GM19455 (cell line): ENCODE results near the gene PIK3R5.
"Not testable (repeated sequence)": the region's sequence is repeated elsewhere in the genome, so short reads cannot be mapped to it uniquely, and the experiment has no call there.

Experiments used
- ATAC-seq: cut with Tn5 transposase; IDR thresholded peaks from one replicate; pipeline ENCODE4 v1.9.1; 2021; ENCODE audit not compliant: unreplicated experiment

PIK3R5 gene

DNA sequence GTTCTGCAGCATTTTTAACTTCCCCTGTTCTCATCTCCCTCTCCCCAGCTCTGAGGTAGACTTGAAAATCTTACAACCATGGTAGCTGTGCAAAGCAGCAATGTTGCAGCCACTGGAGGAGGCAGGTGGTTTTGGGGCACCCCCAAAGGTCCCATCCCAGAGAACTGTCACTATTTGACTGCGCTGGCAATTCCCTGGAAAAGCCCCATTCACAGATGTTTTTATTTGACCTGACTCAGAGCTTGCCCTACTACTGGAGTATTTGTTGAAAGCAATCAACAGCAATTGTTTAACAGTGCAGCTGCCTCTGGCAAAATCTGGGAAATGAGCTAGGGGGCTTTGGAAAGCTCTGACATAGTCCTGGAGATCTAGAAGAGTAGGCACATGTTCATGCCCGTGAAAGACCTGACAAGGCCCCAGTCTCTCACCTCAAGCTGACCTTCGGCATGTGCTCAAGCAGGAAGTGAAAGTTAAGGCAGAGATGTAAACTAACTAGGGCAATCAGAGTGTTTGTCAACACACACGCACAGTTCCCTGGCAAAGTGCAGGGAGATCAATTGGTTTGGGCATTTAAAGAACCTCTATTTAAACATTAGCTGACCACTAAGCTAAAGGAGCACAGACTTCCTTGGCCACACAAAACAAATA lies 19.7 kb upstream of the PIK3R5 start:
- ATAC-seq = no peak

DNA sequence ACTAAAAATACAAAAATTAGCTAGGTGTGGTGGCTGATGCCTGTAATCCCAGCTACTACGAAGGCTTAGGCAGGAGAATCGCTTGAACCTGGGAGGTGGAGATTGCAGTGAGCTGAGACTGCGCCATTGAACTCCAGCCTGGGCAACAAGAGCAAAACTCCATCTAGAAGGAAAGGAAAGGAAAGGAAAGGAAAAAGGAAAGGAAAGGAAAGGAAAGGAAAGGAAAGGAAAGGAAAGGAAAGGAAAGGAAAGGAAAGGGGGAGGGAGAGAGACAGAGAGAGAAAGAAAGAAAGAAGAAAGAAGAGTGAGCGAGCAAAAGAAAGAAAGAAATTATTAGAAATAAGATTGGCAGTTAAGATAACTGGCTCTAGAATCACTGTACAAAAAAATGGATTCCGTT lies 18.7 kb upstream of the PIK3R5 start:
- not testable (repeated sequence) for ATAC-seq

DNA sequence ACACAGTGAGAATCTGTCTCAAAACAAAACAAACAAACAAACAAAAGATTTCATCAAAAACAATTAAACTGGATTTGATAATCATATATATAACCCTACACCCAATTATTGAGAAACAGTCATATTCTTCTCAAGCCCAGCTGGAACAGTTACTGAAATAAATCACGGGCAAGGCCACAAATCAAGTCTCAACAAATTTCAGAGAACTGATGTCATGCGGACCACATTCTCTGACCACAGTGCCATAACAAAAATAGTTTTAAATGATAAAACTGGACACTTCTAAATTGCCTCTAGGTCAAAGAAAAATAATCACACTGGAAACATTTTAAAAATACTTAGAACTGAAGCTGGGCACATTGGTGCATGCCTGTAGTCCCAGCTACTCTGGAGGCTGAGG lies 15.9 kb upstream of the PIK3R5 start:
- no peak for ATAC-seq

DNA sequence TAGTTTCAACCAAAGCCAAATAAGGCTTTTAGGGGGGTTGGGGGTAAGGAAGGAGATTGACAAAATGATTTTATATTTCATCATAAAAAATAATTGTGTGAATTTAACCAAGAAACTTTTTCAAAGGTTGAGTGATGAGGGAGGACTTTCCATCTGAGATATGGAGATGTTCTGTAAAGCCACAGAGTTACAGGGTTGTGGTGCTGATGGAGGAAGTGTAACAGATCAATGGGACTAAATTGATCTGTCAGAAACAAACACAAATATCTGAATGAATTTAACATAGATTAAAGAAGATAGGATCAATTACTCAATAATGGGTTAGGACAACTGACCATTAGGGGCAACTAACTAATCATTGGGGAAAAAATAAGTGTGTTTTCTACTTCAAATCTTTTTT lies 14.2 kb upstream of the PIK3R5 start:
- ATAC-seq = no peak

DNA sequence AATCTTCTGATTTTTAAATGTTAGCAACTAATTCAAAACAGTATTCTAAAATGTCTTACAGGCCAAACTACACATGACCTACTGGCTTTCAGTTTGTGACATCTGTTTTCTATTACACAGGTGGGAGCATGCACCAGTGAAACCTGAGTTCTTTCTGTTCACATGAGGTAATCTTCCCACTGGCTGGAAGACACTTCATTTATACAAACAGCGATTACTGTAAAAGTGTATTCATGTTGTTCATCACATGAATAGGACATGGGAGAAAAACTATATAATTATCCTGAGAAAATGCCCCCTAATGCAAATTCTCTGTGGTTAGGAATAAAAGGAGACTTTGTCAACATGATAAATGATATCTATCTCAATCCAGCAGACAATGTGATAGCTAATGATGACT lies 11.1 kb upstream of the PIK3R5 start:
- no peak for ATAC-seq

DNA sequence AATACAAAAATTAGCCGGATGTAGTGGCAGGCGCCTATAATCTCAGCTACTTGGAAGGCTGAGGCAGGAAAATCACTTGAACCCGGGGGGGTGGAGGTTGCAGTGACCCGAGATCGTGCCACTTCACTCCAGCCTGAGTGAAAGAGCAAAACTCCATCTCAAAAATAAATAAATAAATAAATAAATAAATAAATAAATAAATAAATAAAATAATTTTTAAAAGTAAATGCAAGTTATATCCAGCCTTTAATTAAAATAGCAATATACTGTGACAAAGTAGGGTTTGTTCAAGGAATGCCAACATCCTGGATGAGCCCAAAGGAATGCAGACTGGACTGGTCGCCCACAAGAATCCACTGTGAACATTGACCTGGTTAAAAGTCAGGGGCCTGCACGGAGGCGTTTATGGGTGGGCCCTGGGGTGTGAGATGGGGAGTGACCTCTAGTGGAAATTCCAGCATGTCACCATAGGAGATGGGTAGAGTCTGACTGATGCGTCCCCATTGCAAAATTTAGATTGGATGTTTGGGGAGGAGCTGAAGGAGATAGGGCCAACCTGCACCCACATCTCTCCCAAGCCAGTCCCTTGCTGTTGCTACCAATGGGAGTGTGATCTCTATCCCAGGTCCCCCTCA lies 9.7 kb upstream of the PIK3R5 start:
- ATAC-seq = no peak

DNA sequence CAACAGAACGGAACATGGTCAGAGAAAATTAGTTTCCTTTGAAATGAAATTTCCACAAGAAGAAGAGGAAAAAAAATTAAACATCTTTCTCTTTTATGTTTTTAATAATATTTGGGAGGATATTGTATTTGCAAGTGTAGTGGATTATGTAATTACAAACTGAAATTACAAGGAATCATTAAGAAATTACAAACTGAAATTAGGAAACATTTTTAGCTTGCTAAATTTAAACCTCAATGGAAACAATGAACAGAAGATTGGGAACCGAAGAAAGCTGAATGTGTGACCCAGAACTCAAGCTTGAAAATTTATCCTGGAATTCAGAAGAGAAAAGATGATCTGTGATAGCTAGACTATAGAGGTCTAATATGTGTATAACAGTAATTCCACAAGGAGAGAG lies 4.4 kb upstream of the PIK3R5 start:
- no peak for ATAC-seq

DNA sequence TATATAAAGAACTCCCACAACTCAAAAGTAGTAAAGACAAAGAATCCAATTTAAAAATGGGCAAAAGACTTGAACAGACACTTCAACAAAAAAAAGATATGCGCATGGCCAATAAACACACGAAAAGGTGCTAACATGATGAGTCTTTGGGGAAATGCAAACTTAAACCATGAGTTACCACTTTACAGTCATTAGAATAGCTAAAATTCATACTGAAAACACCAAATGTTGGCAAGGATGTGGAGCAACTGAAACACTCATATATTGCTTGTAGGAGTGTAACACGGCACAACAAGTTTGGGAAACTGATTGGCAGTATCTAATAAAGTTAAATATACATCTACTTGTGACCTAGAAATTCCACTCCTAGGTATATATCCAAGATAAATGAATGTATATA lies 3.0 kb upstream of the PIK3R5 start:
- no peak for ATAC-seq

DNA sequence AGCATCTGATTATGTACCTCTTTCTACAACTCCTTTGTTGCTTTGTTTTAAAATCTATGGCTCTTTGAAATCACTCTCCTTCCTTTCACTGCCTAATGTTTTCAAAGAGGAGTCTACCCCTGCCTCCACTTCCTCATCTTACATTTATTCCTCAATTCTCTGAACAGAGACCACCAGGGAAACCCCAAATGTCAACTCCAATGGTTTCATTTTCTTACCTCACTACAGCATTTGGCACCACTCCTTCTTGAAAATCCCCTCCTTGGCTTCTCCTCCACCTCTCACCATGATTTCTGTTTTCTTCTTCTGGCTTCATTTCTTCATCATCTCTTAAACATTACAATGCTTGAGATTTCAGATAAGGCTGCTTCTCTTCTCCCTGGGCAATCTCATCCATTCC lies 2.4 kb upstream of the PIK3R5 start:
- ATAC-seq = no peak

DNA sequence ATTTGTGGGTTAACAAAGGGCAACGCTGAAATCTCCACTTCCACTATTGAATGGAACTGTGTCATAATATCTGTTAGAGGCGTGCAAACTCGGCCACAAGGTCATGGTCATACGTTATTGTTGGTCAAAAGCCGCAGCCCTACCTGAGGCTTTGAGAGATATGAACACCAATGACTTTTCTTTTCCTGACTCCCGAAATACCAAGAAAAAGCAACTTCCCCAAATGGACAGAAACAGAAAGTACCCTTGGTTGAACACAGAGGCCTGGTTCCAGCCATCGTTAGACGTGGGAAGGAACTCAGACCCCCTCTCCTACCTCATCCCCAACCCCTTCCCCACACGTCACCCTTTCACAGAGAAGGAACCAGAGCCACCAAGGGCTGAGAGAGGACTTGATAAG lies 1.4 kb upstream of the PIK3R5 start:
- no peak for ATAC-seq

DNA sequence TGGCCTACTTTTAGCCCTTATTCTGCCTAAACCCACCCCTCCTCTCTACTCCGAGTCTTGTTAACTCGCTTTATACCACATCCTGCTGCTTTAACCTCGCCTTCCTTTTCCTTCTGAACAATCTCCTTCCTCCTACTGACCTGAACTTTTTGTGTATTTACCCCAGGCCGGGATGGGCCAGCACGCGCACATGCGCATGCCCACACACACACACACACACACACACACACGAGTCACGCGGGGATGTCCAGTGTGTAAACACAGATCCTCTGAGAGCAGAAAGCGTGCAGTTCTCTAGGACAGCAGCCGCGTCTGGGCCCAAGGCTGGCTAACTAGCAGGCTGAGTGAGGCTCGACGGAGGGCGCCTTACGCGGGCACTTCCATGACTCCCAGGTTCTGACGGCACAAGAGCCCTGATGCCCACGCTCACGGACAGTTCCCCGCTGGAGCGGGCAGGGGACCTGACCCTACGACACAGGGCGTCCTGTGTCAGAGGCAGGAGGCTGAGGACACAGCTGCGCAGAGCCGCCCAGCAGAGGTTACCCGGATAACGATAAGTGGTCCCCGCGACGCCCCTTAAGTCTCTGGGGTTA lies 610 bp downstream of the PIK3R5 start:
- ATAC-seq = peak; percentile 26

DNA sequence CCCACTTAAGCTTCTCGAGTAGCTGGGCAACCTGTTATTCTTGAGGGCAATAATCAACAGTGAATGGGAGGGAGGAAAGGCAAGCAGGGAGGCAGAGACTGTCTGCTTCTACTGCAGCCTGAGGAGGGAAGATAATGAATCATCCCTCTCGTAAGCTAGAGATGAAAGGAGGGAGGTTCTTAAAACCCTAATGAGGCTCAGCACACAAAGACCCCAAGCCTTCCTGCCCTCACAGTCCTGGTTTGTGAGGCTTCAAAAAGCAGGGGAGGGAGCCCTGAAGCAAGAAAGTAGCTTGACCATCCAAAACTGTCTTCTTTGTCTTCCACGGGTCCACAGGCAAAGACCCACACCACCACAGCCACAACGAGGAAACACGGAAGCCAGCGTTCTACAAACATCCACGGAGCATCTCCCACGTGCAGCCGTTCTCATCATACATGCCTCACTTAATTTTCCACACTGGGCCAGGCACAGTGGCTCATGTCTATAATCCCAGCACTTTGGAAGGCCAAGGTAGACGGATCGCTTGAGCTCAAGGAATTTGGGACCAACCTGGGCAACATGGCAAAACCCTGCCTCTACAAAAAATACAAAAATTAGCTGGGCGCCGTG lies 1.8 kb downstream of the PIK3R5 start:
- ATAC-seq = no peak

DNA sequence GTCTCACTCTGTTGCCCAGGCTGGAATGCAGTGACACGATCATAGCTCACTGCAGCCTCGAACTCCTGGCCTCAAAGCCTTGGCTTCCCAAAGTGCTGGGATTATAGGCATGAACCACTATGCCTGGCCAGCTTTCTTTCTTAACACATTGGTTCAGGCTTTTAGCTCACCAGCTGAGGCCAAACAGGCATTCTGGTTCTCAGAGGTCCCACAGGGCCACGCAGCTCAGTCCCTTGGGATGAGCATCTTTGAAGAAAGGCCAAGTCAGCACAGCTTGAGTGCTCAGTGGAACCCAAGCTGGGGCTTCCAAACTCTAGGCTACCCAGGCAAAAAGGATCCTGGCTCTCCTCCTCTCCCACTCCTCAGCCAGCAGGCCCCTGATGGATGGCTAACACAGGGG lies 2.5 kb downstream of the PIK3R5 start:
- no peak for ATAC-seq

DNA sequence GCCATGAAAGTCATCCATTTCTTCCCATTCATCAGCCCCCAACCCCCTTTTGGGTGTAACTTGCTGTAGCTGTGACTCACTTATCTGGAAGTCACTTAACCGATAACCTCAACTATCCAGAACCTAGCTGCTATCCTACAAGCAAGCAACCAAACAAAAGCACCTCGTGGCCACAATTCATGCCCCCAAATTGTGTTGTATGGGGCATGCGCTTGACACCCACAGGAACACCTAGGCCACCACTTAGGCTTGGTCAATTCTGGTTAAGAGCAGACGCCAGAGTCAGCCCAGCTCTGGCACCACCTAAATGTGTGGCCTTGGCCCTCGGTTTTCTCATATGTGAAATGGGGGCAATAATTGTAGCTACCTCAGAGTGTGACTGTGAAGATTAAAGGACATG lies 3.7 kb downstream of the PIK3R5 start:
- ATAC-seq = no peak

DNA sequence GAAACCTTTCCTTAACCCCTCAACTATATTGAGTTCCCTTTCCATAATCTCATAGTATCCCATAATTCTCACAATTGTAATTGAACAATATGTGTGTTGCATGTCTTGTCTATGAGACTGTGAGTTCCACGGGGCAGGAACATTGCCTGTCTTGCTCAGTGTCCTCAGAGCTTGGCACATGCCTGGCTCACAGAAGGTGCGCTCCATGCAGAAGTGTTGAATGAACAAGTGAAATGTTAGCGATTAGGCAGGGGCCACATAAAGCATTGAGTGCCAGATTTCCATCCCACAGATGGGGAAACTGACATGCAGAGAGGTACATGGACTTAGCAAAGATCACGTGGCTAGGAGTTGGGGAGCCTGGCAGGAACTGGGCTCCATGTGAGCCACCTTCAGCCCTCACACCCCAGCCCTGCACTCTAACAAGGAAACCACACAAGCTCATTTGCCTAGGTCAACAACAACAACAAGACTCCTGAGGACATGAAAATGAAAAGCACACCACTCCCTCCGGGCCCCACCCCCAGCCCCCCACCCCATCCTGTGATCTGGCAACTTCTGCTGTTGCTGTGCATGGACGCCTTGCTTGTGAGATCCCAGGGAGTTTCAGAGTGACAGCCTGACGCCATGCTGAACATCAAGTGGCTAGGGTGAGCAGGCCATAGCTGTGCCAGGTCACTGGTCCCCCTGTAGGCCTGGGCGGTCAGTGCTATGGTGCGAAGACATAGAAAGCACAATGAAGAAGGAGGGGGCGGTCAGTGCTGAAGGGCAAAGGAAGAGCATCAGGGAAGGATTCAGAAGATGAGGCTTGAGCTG lies 5.0 kb downstream of the PIK3R5 start:
- no peak for ATAC-seq

DNA sequence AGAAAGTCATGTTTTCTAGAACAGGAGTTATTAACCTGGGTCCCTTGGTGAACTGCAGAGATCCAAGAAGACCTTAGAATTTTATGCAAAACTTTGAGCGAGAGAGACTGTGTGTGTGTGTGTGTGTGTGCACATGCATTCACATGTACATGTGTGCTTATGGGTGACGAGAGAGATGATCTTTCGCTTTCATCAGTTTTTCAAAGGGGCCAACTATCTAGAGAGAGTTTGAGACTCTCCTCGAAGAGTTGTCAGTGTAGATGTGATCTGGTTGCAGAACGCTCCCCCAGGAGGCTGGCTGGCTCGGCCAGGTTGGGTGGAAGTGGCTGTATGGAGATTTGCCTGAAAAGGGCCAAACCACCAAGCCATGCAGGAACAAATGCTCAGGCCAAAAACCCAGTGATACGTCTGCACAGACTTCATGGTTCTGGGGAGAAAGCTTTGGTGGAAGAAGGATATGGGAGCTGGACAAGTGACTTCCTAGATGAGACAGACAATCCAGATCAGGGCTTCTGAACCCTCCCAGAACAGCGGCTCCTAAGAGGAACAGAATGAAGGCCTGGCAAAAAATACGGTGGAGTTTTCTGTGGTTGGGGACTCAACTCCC lies 6.1 kb downstream of the PIK3R5 start:
- no peak for ATAC-seq

DNA sequence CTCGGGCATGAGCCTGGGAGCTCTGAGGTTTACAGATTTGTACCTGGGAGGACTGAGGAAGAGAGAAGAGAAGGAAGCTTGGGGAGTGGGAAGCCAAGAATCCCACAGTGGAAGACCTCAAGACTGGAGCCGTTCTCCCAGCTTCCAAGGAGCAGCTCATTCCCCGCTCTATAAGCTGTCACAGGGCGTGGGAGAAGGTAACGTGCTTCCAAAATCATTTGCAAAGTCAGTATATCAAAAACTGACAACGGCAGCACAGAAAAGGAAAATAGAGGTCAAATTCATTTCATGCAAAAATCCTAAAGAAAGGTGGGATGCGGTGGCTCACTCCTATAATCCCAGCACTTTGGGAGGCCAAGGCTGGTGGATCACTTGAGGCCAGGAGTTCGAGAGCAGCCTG lies 7.8 kb downstream of the PIK3R5 start:
- no peak for ATAC-seq

DNA sequence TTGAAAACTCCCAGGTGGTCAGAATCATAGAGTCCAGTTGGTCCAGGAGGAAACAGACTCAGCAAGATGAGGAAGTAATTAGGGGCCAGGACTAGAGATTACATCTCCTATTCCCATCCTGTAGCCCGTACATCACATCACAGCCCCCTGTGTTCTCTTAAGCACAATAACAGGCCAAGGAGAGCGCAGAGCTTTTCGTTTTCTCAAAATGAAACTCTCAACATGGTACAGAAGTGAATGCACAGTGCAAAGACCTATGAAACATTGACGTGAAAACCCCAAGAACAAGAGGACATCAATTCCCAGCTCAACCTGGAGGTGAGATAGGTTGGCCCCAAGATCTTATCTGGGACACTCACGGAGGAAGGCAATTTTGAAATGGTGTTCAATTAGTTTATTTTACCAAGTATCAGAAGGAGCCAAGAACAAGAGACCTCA lies 9.0 kb downstream of the PIK3R5 start:
- no peak for ATAC-seq

DNA sequence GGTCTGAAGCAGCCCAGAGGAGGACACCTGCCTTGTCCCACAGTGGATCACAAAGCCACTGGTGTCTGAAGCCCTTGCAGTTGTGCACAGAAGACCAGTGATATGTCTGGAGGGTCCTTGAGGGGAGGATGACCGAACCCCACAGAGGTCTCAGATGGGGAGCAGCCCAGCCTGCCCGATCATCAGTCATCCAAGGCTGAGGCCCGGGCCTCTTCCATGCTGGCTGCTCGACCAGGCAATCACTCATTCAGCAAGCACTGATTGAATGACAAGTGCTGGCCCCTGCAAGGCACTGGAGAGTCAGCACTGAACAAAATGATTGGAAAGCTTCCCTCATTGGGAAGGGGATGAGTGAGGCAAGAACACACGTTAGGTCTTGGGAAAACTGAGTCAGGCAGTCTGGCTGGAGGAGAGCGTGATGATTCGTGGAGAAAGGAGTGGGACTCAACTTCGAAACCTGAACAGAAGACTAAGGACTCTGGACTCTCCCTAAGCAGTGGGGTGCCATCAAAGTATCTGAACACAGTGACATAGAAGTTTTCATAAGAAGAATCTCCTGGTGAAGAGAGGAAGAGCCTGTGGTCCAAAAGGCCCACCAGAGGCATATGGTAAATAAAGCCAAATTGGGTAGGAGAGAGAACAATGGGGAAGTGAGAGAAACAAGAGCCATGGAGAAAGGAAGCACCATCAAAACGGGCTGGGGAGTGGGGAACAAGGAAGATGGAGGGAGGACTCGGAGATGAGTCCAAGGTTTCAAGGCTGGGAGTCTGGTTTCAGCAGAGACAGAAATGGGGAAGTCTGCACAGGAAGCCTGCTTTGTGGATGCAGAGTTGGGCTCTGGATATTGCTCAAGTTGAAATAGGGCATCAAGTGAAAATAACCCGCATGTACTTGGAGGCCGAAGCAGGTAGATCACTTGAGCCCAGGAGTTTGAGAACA lies 10.2 kb downstream of the PIK3R5 start:
- ATAC-seq = no peak

DNA sequence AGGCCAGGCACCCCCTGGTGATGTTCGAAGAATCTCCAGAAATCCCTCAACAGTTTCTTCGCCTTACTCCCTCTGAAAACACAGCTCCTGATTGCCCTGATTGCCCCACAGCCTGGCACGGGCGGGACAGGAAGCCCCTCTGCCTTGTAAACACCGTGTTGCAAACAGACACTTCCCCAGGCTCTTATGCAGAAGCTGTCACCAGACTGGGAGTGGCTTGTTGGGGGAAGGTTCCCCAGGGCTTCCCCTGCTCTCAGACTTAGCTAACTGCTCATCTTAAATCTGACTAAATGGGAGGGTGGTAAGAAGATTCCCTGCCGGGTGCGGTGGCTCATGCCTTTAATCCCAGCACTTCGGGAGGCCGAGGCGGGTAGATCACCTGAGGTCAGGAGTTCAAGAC lies 11.2 kb downstream of the PIK3R5 start:
- no peak for ATAC-seq
